Stimulated activated CD4-positive, alpha-beta T cell treated with anti-CD3 and anti-CD28 coated beads, Interleukin-2, amount 100 ng/mL, for 24 hours (primary cell): ENCODE measurements around the gene DLGAP4.
"Not testable (repeated sequence)": the region's sequence is repeated elsewhere in the genome, so short reads cannot be mapped to it uniquely, and the experiment has no call there.

Source experiments
- DNase-seq, 2 donors: peaks; one replicate each; pipeline ENCODE4 v3.0.0-alpha.2; 2020

DLGAP4 gene

GRCh38 chr20:36519012-36519719 lies 213.0 kb downstream of the DLGAP4 start:
- peak in 1 of 2 donors; percentile 32 for DNase-seq

- no peak for DNase-seq
Measured at GRCh38 chr20:36519944-36520343, 213.8 kb downstream of the DLGAP4 start.

- DNase-seq: no peak
Measured at GRCh38 chr20:36521526-36521925, 215.4 kb downstream of the DLGAP4 start.

DNA sequence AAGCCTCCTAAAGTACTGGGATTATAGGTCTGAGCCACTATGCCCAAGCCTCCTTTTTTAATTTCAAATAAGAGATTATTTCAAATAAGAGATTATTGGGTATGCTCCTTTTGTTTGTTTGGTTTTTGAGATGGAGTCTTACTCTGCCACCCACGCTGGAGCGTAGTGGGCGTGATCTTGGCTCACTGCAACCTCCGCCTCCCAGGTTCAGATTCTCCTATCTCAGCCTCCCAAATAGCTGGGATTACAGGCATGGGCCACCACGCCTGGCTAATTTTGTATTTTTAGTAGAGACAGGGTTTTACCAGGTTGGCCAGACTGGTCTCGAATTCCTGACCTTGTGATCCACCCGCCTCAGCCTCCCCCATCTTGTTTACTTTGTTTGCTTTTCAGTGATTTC lies 216.3 kb downstream of the DLGAP4 start:
- not testable (repeated sequence) for DNase-seq

- DNase-seq: no peak
Measured at GRCh38 chr20:36523341-36523740, 217.2 kb downstream of the DLGAP4 start.

DNA sequence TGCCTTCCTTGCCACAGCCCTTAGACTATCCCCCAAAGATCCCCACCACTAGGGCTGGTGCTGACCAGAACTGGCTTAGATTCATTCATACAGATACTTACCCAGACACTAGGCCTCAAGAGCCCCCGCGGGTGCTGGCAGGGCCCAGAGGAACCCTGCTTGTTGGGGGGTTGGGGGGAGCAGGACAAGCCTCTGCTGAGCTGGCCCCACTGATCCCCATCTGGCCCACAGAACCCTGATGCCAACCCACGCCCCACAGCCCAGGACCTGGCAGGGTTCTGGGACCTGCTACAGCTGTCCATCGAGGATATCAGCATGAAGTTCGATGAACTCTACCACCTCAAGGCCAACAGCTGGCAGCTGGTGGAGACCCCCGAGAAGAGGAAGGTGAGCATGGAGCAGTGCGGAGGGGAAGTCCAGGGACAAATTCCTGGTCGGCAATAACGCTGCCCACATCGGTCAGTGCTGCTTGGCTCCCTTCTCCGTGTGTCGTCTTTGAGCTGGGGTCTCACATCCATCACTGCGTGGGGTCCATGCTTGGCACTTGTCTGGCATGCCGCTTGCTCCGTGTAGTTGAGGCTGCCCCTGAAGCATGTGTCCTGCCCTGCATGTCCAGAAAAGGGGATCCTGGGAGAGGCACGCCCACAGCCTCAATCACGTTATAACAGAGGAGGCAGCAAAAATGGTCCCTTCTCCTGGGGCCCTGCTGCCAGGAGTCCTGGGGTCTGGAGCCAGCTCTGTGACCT lies 219.7 kb downstream of the DLGAP4 start:
- no peak for DNase-seq

GRCh38 chr20:36526521-36527011 lies 220.4 kb downstream of the DLGAP4 start:
- no peak for DNase-seq

DNA sequence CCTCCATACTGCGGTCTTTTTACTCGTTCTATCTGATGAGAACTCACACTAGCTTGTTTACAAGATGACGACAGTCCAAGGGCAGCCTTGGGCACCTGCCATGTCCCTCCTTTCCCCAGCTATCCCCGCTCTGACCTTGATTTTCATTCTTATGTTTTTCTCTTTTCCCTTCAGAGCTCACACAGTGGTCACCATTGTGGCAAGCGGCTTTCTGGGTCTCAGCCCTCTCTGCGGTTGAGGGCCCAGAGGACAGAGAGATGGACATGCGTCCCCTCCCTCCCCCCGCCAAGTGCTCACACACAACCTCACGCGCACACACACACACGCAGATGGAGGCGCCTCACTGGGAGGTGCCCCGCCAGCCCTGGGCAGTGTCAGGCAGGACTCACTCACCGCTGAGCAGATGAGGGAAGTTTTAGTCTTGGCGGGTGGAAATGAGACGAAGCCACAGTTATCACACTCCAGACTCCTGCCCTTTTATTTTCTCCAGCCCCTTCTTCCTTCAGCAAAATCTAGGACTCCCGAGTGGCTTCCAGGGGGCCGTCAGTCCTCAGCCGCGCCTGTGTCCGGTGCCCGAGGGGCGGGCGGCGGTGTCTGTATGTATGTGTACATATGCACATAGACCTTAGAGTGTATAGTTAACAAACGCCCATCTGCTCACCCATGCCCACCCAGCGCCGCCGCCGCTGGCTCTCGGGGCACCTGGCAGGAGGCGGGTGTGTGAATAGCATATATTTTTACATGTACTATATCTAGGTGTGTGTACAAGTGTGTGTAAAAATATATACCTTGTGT lies 221.4 kb downstream of the DLGAP4 start:
- DNase-seq: no peak

GRCh38 chr20:36528176-36528874 lies 222.2 kb downstream of the DLGAP4 start:
- DNase-seq: no peak

GRCh38 chr20:36528875-36529417 lies 222.8 kb downstream of the DLGAP4 start:
- DNase-seq: no peak

DNA sequence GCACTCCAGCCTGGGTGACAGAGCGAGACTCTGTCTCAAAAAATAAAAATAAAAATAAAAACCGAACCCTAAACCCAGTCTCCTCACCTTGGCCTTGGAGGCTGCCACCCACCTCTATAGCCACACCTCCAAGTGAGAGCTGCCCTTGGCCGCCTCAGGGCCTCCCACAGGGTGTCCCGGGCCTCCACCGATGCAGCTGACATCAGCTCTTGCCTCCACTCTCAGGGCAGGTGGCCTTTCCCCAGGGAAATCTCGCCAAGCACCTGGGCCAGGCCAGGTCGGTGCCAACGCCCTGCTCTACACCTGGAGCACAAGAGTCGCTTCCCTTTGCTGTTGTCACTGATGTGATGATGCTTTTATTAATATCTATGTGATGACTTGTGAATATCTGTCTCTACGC lies 226.2 kb downstream of the DLGAP4 start:
- DNase-seq: no peak

DNA sequence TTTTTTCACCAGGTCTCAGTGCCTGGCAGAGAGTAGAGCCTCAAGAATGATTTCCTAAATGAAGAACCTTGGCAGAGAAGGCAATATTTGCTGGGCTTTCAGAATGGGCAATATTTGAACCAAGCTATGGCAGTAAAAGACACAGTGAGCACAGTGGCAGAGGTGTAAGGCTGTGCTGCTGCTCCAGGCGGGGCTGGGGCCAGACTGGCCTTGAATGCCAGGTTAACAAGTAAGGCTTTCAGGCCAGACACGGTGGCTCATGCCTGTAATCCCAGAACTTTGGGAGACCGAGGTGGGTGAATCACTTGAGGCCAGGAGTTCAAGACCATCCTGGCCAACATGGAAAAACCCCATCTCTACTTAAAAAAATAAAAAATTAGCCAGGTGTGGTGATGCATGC lies 226.7 kb downstream of the DLGAP4 start:
- DNase-seq: no peak

- no peak for DNase-seq
Measured at GRCh38 chr20:36538026-36538722, 232.0 kb downstream of the DLGAP4 start.

- DNase-seq: no peak
Measured at GRCh38 chr20:36540551-36541211, 234.5 kb downstream of the DLGAP4 start.

- peak in 1 of 2 donors; percentile 20 for DNase-seq
Measured at GRCh38 chr20:36541227-36541767, 235.2 kb downstream of the DLGAP4 start, which contains the start of gene MYL9. MYL9 (plus strand) TSS chr20:36541519; CDS start chr20:36544885, 3,366 bp downstream.

GRCh38 chr20:36541768-36542488 lies 235.8 kb downstream of the DLGAP4 start:
- no peak for DNase-seq

- DNase-seq: no peak
Measured at GRCh38 chr20:36542516-36543183, 236.5 kb downstream of the DLGAP4 start.

GRCh38 chr20:36543184-36544133 lies 237.3 kb downstream of the DLGAP4 start:
- DNase-seq: no peak
